Measurements from ENCODE around the gene TBL3. TPM values are rescaled to one million over a fixed set of nuclear protein-coding genes. Genes with fewer than 3 reads are reported as not detected.

Gene TBL3
- total and polyA plus RNA-seq, 9 of the 15 experiments (the other 6 are each of a cell fraction or from before 2014, with no cell fraction given) = 0.97 to 117 (median 24.5) TPM

DNA sequence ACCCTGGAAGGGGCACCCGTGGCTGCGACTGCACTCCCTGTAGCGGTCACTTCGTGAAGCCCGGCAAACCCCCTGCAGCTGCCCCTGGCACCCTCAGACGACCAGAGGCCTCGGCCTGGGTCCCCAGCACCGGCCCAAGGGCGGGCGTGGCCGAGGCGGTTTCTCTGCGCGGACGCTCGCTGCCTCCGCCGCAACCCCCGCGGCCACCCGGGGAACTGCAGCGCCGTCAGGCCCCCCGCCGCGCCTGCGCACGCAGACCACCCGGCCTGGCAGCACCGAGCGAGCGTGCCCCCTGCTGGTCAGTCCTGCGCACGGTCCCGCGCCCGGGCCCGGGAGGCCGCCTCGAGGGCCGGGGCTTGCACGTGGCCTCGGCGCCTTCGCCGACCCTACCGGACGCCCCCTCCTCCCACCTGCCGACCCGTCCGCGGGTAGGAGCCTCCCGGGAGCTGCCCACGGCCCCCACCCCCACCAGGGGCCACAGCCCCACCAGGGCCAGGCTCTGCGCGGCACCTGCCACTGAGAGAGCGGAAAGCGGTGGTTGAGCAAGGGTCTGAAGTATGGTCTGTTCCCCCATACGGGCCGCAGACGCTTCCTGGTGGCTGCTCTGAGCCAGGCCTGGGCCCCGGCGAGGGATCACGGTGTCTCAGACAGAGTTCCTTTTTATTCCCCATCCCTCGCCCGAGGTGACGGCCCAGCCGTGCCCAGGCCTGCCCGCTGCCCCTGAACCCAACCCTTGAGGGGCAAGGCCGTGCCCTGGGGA, 42.1 kb upstream of the TBL3 start (continued):
- TF ChIP-seq, protein P1, sequence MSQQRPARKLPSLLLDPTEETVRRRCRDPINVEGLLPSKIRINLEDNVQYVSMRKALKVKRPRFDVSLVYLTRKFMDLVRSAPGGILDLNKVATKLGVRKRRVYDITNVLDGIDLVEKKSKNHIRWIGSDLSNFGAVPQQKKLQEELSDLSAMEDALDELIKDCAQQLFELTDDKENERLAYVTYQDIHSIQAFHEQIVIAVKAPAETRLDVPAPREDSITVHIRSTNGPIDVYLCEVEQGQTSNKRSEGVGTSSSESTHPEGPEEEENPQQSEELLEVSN (IDR thresholded peaks at IDR 0.05; ENCODE audit: borderline replicate concordance in 1 of 2, extremely low read depth in 1 of 2, insufficient read depth in 1 of 2, insufficient read length in 1 of 2, low read depth in 1 of 2, low read length in 1 of 2, poor library complexity in 1 of 2, severe bottlenecking in 1 of 2) = peak; percentile 98 to 100
- peak; percentile 38; the same call in 1 of the 2 replicates for TF ChIP-seq CEBPB (tag; IDR thresholded peaks at IDR 0.05)
- peak; percentile 92; the same call in 1 of the 2 replicates for TF ChIP-seq ZNF282 (CRISPR knock-in tag; IDR thresholded peaks at IDR 0.05)
- TF ChIP-seq FOXM1 (IDR thresholded peaks at IDR 0.05; ENCODE audit: low read depth) = no peak
- TF ChIP-seq FOXM1 (CRISPR knock-in tag; IDR thresholded peaks at IDR 0.05; ENCODE audit: low read depth) = peak; percentile 88; the same call in 1 of the 2 replicates
- TF ChIP-seq, protein P2, sequence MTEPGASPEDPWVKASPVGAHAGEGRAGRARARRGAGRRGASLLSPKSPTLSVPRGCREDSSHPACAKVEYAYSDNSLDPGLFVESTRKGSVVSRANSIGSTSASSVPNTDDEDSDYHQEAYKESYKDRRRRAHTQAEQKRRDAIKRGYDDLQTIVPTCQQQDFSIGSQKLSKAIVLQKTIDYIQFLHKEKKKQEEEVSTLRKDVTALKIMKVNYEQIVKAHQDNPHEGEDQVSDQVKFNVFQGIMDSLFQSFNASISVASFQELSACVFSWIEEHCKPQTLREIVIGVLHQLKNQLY (CRISPR knock-in tag; conservative IDR thresholded peaks at IDR 0.05) = 0 out of 4 replicates have a peak, but pooled peaks of 1 of the 2 experiments have one; percentile 47
- no peak for TF ChIP-seq NFRKB (IDR thresholded peaks at IDR 0.05; ENCODE audit: low read depth)
- TF ChIP-seq, protein P3, sequence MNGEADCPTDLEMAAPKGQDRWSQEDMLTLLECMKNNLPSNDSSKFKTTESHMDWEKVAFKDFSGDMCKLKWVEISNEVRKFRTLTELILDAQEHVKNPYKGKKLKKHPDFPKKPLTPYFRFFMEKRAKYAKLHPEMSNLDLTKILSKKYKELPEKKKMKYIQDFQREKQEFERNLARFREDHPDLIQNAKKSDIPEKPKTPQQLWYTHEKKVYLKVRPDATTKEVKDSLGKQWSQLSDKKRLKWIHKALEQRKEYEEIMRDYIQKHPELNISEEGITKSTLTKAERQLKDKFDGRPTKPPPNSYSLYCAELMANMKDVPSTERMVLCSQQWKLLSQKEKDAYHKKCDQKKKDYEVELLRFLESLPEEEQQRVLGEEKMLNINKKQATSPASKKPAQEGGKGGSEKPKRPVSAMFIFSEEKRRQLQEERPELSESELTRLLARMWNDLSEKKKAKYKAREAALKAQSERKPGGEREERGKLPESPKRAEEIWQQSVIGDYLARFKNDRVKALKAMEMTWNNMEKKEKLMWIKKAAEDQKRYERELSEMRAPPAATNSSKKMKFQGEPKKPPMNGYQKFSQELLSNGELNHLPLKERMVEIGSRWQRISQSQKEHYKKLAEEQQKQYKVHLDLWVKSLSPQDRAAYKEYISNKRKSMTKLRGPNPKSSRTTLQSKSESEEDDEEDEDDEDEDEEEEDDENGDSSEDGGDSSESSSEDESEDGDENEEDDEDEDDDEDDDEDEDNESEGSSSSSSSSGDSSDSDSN (IDR thresholded peaks at IDR 0.05; ENCODE audit: borderline replicate concordance in 1 of 2, low read depth in 2 of 2, low read length in 2 of 2) = 0 out of 4 replicates have a peak, but pooled peaks of 1 of the 2 experiments have one; percentile 73
- TF ChIP-seq, protein P4, sequence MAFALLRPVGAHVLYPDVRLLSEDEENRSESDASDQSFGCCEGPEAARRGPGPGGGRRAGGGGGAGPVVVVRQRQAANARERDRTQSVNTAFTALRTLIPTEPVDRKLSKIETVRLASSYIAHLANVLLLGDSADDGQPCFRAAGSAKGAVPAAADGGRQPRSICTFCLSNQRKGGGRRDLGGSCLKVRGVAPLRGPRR (CRISPR knock-in tag; IDR thresholded peaks at IDR 0.05) = no peak
- TF ChIP-seq SRF (CRISPR knock-in tag; IDR thresholded peaks at IDR 0.05) = no peak
- TF ChIP-seq, protein P5, sequence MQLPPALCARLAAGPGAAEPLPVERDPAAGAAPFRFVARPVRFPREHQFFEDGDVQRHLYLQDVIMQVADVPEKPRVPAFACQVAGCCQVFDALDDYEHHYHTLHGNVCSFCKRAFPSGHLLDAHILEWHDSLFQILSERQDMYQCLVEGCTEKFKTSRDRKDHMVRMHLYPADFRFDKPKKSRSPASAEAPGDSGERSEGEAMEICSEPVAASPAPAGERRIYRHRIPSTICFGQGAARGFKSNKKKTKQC (CRISPR knock-in tag; IDR thresholded peaks at IDR 0.05) = peak; percentile 94
- TF ChIP-seq, protein P6, sequence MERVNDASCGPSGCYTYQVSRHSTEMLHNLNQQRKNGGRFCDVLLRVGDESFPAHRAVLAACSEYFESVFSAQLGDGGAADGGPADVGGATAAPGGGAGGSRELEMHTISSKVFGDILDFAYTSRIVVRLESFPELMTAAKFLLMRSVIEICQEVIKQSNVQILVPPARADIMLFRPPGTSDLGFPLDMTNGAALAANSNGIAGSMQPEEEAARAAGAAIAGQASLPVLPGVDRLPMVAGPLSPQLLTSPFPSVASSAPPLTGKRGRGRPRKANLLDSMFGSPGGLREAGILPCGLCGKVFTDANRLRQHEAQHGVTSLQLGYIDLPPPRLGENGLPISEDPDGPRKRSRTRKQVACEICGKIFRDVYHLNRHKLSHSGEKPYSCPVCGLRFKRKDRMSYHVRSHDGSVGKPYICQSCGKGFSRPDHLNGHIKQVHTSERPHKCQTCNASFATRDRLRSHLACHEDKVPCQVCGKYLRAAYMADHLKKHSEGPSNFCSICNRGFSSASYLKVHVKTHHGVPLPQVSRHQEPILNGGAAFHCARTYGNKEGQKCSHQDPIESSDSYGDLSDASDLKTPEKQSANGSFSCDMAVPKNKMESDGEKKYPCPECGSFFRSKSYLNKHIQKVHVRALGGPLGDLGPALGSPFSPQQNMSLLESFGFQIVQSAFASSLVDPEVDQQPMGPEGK (CRISPR knock-in tag; IDR thresholded peaks at IDR 0.05; ENCODE audit: borderline replicate concordance) = no peak
- peak; percentile 93 for TF ChIP-seq MYC (IDR thresholded peaks at IDR 0.05; ENCODE audit: low read depth, low read length)
- no peak for TF ChIP-seq MYC (CRISPR knock-in tag; IDR thresholded peaks at IDR 0.05; ENCODE audit: borderline replicate concordance, low read depth)
- TF ChIP-seq NR3C1 (CRISPR knock-in tag; IDR thresholded peaks at IDR 0.05) = no peak; the same call in none of the 2 replicates
